Stomach (tissue), 4 donors: ENCODE measurements around the gene EGFR.

Experiments used
- EP300 ChIP-seq: sonication (generic); formaldehyde crosslinking; IDR thresholded peaks from one replicate; pipeline ENCODE4 v1.6.1; 2017; ENCODE audit warnings: antibody characterized with exemption
- POLR2A ChIP-seq, 4 donors: fragments of 450-650 bp; IDR thresholded peaks; one replicate each; pipeline ENCODE4 v1.6.1; 2016; ENCODE audit warnings: antibody characterized with exemption in 4 of 4, control low read depth in 2 of 4, mild to moderate bottlenecking in 1 of 4, moderate library complexity in 1 of 4
- POLR2AphosphoS5 ChIP-seq, 3 donors: sonication (generic); formaldehyde crosslinking; IDR thresholded peaks; one replicate each; pipeline ENCODE4 v1.6.1; 2016; ENCODE audit warnings: antibody characterized with exemption in 3 of 3
- TF ChIP-seq, protein P1 (sequence below), 7 experiments: fragments of 450-650 bp in 4 of 7; fragments of 200-600 bp in 3 of 7; sonication (generic) in 3 of 7; IDR thresholded peaks; one replicate each; pipeline ENCODE4 v1.5.1; 2016 to 2019; ENCODE audit warnings: antibody characterized with exemption in 7 of 7, control low read depth in 2 of 7, mild to moderate bottlenecking in 1 of 7

DNA sequence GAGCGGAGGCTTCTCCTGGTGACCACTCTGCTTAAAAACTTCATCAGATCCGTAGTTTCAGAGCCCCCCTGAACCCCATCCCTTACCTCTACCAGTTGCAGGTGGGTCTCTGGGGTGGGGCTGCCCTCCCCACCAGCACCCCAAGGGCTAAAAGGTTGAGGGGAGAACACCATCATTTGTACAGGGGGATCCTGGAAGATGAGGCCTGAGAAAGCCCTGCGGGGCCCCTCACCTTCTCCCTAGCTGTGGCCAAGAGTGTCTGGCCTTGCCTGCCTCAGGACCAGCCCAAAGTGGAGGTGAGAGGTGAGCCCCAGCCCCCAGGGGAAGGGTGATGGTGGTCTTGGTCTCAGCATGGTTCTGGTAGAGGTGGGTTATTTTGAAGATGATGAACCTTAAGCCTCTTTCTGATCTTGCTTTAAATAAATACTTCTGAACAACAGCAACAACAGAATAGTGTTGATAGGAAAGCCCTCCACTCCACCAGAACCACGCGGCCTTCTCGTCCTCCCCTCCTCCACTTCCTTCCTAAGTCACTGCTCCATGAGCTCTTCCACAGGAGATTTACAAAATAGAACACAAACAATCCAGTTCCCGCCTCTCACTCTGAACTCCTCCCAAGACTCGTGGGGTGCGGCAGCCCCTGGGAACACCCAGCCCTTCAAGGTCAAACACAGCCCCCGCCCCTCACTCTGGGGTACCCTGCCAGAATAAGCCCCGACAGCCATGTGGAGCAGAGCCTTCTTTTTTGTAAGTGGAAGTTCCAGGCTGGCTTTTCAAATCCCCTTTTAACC is 169.1 kb downstream of the EGFR start:
- TF ChIP-seq, protein P1, sequence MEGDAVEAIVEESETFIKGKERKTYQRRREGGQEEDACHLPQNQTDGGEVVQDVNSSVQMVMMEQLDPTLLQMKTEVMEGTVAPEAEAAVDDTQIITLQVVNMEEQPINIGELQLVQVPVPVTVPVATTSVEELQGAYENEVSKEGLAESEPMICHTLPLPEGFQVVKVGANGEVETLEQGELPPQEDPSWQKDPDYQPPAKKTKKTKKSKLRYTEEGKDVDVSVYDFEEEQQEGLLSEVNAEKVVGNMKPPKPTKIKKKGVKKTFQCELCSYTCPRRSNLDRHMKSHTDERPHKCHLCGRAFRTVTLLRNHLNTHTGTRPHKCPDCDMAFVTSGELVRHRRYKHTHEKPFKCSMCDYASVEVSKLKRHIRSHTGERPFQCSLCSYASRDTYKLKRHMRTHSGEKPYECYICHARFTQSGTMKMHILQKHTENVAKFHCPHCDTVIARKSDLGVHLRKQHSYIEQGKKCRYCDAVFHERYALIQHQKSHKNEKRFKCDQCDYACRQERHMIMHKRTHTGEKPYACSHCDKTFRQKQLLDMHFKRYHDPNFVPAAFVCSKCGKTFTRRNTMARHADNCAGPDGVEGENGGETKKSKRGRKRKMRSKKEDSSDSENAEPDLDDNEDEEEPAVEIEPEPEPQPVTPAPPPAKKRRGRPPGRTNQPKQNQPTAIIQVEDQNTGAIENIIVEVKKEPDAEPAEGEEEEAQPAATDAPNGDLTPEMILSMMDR (IDR thresholded peaks at IDR 0.05), result no peak
- TF ChIP-seq EP300 (no peak), POLR2A (IDR thresholded peaks at IDR 0.05) (no peak), POLR2AphosphoS5 (IDR thresholded peaks at IDR 0.05) (no peak)
